ENCODE results near the gene FKBP1A. TPM values are rescaled to one million over a fixed set of nuclear protein-coding genes. Genes with fewer than 3 reads are reported as not detected.

The FKBP1A gene
- total and polyA plus RNA-seq, 10 of the 15 experiments (the other 5 are each of a cell fraction or from before 2014, with no cell fraction given): 103 to 687 (median 254) TPM

- H3K27ac ChIP-seq (ENCODE audit: control insufficient read depth, insufficient read depth): no peak overlapping the region
- POLR2A ChIA-PET: interaction anchor here (0.9 to 2.6 kb wide), 3 partner anchors 11 to 45 kb away, joined by 4 to 8 read pairs (median 4); no protein-coding TSS in a partner anchor
- in situ Hi-C loops (cut with MboI) (no loop called here), intact Hi-C loops (cut with micrococcal nuclease; ENCODE audit: unreplicated experiment) (no loop called here)
- peaks cover 9% of the 10 kb centered on the region for H3K4me1 ChIP-seq (ENCODE audit: control insufficient read depth, insufficient read depth, low read length)
- H3K9ac ChIP-seq (ENCODE audit: control insufficient read depth, insufficient read depth, low read length): no peak overlapping the region
- DNase-seq (ENCODE audit: low read depth, low spot score): no peak
- CTCF ChIA-PET: interaction anchor here (0.8 to 1.3 kb wide), 2 partner anchors 40 to 97 kb away, joined by 4 to 5 read pairs; no protein-coding TSS in a partner anchor
- no peak overlapping the region for H3K4me3 ChIP-seq
- no peak for FAIRE-seq
- WGBS (ENCODE audit: insufficient coverage, insufficient replicate concordance, low lambda C conversion rate, missing lambda C conversion rate): 63% methylated on average over 3 of the region's 3 CpGs
- H3K9me3 ChIP-seq (replicated peaks; ENCODE audit: control insufficient read depth, insufficient read depth, low read length): no peaks in the 10 kb centered on the region
- no peak overlapping the region for H3K4me2 ChIP-seq (ENCODE audit: control insufficient read depth, insufficient read depth)
- ATAC-seq: no peak
- RAD21 ChIA-PET (ENCODE audit: unreplicated experiment): no interaction called here
- peaks cover 18% of the 10 kb centered on the region for H3K79me2 ChIP-seq (ENCODE audit: control insufficient read depth, insufficient read depth, low read length)
- H3K36me3 ChIP-seq (ENCODE audit: control insufficient read depth in 2 of 2, insufficient read depth in 2 of 2, low read length in 1 of 2): peaks cover 17 to 45% of the 10 kb centered on the region in 2 experiments
- SMC1A ChIA-PET (ENCODE audit: uncharacterized antibody, unreplicated experiment): interaction anchor here (1.1 to 1.6 kb wide), 2 partner anchors 9 to 14 kb away, joined by 3 to 5 read pairs; no protein-coding TSS in a partner anchor
- peaks cover 5% of the 10 kb centered on the region; the same call in 1 of the 2 replicates for H4K20me1 ChIP-seq (ENCODE audit: control insufficient read depth, insufficient read depth)
- no peak overlapping the region for H2AFZ ChIP-seq (ENCODE audit: control insufficient read depth, low read depth, low read length)
- H3K27me3 ChIP-seq (replicated peaks in 1 of 2; ENCODE audit: control insufficient read depth in 2 of 2, insufficient read depth in 2 of 2, low read length in 1 of 2): no peaks in the 10 kb centered on the region
- no TSS peak for BruUV-seq (replicated peaks)
- TF ChIP-seq MTA2 (IDR thresholded peaks at IDR 0.05; ENCODE audit: low read depth) (no peak), YBX1 (IDR thresholded peaks at IDR 0.05) (no peak), ZNF384 (IDR thresholded peaks at IDR 0.05; ENCODE audit: borderline replicate concordance, low read depth, low read length) (no peak), POLR2AphosphoS2 (IDR thresholded peaks at IDR 0.05; ENCODE audit: low read depth, low read length) (no peak), NR2F1 (conservative IDR thresholded peaks at IDR 0.05) (no peak), E2F4 (IDR thresholded peaks at IDR 0.05; ENCODE audit: low read depth, low read length) (no peak), NFXL1 (IDR thresholded peaks at IDR 0.05; ENCODE audit: borderline replicate concordance) (no peak), IRF3 (IDR thresholded peaks at IDR 0.05) (no peak), ZNF592 (IDR thresholded peaks at IDR 0.05) (no peak), EZH2 (IDR thresholded peaks at IDR 0.05; ENCODE audit: borderline replicate concordance, control insufficient read depth, low read depth, low read length) (no peak), E2F8 (IDR thresholded peaks at IDR 0.05; ENCODE audit: low read depth, partially characterized antibody) (no peak), KAT2A (conservative IDR thresholded peaks at IDR 0.05; ENCODE audit: control insufficient read depth, low read depth, low read length) (no peak)
- TF ChIP-seq, protein P1, sequence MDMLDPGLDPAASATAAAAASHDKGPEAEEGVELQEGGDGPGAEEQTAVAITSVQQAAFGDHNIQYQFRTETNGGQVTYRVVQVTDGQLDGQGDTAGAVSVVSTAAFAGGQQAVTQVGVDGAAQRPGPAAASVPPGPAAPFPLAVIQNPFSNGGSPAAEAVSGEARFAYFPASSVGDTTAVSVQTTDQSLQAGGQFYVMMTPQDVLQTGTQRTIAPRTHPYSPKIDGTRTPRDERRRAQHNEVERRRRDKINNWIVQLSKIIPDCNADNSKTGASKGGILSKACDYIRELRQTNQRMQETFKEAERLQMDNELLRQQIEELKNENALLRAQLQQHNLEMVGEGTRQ (IDR thresholded peaks at IDR 0.05; ENCODE audit: borderline replicate concordance, low read depth, low read length): no peak
These were observed 21.6 kb downstream of the FKBP1A start for GRCh38 chr20:1371202-1371782.

All from GM12878 (cell line).